Limb (tissue), 2 donors: ENCODE results near the gene CCNF.

ENCODE experiments used
- DNase-seq, 2 donors: peaks; one replicate each; pipeline ENCODE4 v3.0.0-alpha.2; 2016; ENCODE audit errors: extremely low spot score in 2 of 2

Gene CCNF

GRCh38 chr16:2500918-2501750 is 71.9 kb downstream of the CCNF start:
- DNase-seq: peak; percentile 82 to 93

GRCh38 chr16:2501946-2502895 is 73.0 kb downstream of the CCNF start:
- DNase-seq: no peak

- DNase-seq: no peak
Measured at GRCh38 chr16:2505695-2506094, 76.4 kb downstream of the CCNF start.

- DNase-seq: no peak
Measured at GRCh38 chr16:2507052-2507659, 77.9 kb downstream of the CCNF start.

GRCh38 chr16:2507665-2508064 is 78.4 kb downstream of the CCNF start:
- no peak for DNase-seq
